Stimulated activated naive B cell treated with anti-CD40 and anti-IgM and Interleukin-4, amounts not matched to agents 10 μg/mL and 1 μg/mL and 100 μg/mL, for 72 hours (primary cell): Measurements from ENCODE around the gene ABHD15.

ENCODE experiments used
- ATAC-seq, 2 donors: fragments of 150-1000 bp; cut with Tn5 transposase; replicated peaks; 2 replicates each; pipeline ENCODE4 v1.10.0; 2021; ENCODE audit warnings: moderate library complexity in 1 of 2
- DNase-seq: peaks from one replicate; pipeline ENCODE4 v3.0.0; 2021
- H3K27ac Mint-ChIP-seq: one replicate; pipeline ENCODE4 v1.8.0; 2022; ENCODE audit warnings: mild to moderate bottlenecking, mixed read lengths
- H3K27me3 Mint-ChIP-seq, 2 donors: one replicate each; pipeline ENCODE4 v1.8.0; 2022; ENCODE audit warnings: mixed read lengths in 2 of 2
- H3K36me3 Mint-ChIP-seq, 2 donors: one replicate each; pipeline ENCODE4 v1.8.0; 2022; ENCODE audit warnings: mixed read lengths in 2 of 2, mild to moderate bottlenecking in 1 of 2
- H3K4me1 Mint-ChIP-seq, 2 donors: one replicate each; pipeline ENCODE4 v1.8.0; 2022; ENCODE audit warnings: mixed read lengths in 2 of 2, mild to moderate bottlenecking in 1 of 2
- H3K4me3 Mint-ChIP-seq, 2 donors: one replicate each; pipeline ENCODE4 v1.8.0; 2022; ENCODE audit warnings: mild to moderate bottlenecking in 2 of 2, mixed read lengths in 2 of 2, moderate library complexity in 1 of 2
- H3K9me3 Mint-ChIP-seq, 2 donors: one replicate each; pipeline ENCODE4 v1.8.0; 2022; ENCODE audit warnings: mixed read lengths in 2 of 2, mild to moderate bottlenecking in 1 of 2

ABHD15 gene

GRCh38 chr17:29581583-29582253, 14.9 kb upstream of the ABHD15 start:
- Mint-ChIP-seq H3K4me1 (peaks cover 33 to 44% of the 10 kb centered on the region in 2 donors), H3K4me3 (no peak overlapping the region), H3K27me3 (no peaks in the 10 kb centered on the region), H3K9me3 (peaks cover 2 to 4% of the 10 kb centered on the region in 2 donors), H3K36me3 (peaks cover 45 to 52% of the 10 kb centered on the region in 2 donors), H3K27ac (no peak overlapping the region)
- no peak for DNase-seq
- no peak for ATAC-seq

GRCh38 chr17:29579866-29580771, 13.3 kb upstream of the ABHD15 start:
- ATAC-seq, result peak; percentile 97 to 99
- Mint-ChIP-seq H3K4me1 (peaks cover 36 to 38% of the 10 kb centered on the region in 2 donors), H3K36me3 (peaks cover 51 to 61% of the 10 kb centered on the region in 2 donors), H3K27me3 (no peaks in the 10 kb centered on the region), H3K9me3 (peaks cover 2 to 4% of the 10 kb centered on the region in 2 donors), H3K4me3 (no peak overlapping the region), H3K27ac (peak overlapping the region; percentile 84)
- peak; percentile 84 for DNase-seq

- Mint-ChIP-seq H3K36me3 (peaks cover 63 to 70% of the 10 kb centered on the region in 2 donors), H3K9me3 (peaks cover 2 to 4% of the 10 kb centered on the region in 2 donors), H3K4me3 (no peak overlapping the region), H3K4me1 (peaks cover 31 to 38% of the 10 kb centered on the region in 2 donors), H3K27me3 (no peaks in the 10 kb centered on the region), H3K27ac (no peak overlapping the region)
- no peak for DNase-seq
- ATAC-seq, result no peak
Measured at GRCh38 chr17:29578626-29579485, 12.0 kb upstream of the ABHD15 start.

- no peaks in the 10 kb centered on the region for H3K27me3 Mint-ChIP-seq
- H3K27ac Mint-ChIP-seq, result no peak overlapping the region
- H3K36me3 Mint-ChIP-seq, result peaks cover 59 to 67% of the 10 kb centered on the region in 2 donors
- H3K4me3 Mint-ChIP-seq, result no peak overlapping the region
- H3K9me3 Mint-ChIP-seq, result peaks cover 2 to 4% of the 10 kb centered on the region in 2 donors
- ATAC-seq, result no peak
- no peak for DNase-seq
- peaks cover 29 to 44% of the 10 kb centered on the region in 2 donors for H3K4me1 Mint-ChIP-seq
Measured at GRCh38 chr17:29577385-29578211, 10.8 kb upstream of the ABHD15 start.

GRCh38 chr17:29577001-29577370, 10.1 kb upstream of the ABHD15 start:
- Mint-ChIP-seq H3K36me3 (peaks cover 53 to 62% of the 10 kb centered on the region in 2 donors), H3K9me3 (peaks cover 2 to 4% of the 10 kb centered on the region in 2 donors), H3K4me3 (no peak overlapping the region), H3K27ac (no peak overlapping the region), H3K27me3 (no peaks in the 10 kb centered on the region), H3K4me1 (peaks cover 29 to 45% of the 10 kb centered on the region in 2 donors)
- no peak for ATAC-seq
- no peak for DNase-seq

GRCh38 chr17:29576214-29577000, 9.6 kb upstream of the ABHD15 start:
- Mint-ChIP-seq H3K27ac (peak overlapping the region; percentile 47), H3K36me3 (peaks cover 49 to 62% of the 10 kb centered on the region in 2 donors), H3K9me3 (peaks cover 2 to 4% of the 10 kb centered on the region in 2 donors), H3K27me3 (no peaks in the 10 kb centered on the region), H3K4me1 (peaks cover 29 to 49% of the 10 kb centered on the region in 2 donors), H3K4me3 (no peak overlapping the region)
- ATAC-seq (no peak), DNase-seq (no peak)

- peaks cover 51 to 58% of the 10 kb centered on the region in 2 donors for H3K36me3 Mint-ChIP-seq
- peaks cover 27 to 45% of the 10 kb centered on the region in 2 donors for H3K4me1 Mint-ChIP-seq
- ATAC-seq (no peak), DNase-seq (no peak)
- H3K27me3 Mint-ChIP-seq, result no peaks in the 10 kb centered on the region
- peak overlapping the region; percentile 11 for H3K27ac Mint-ChIP-seq
- no peak overlapping the region for H3K4me3 Mint-ChIP-seq
- H3K9me3 Mint-ChIP-seq, result peaks cover 2 to 4% of the 10 kb centered on the region in 2 donors
Measured at GRCh38 chr17:29575511-29576213, 8.8 kb upstream of the ABHD15 start.

GRCh38 chr17:29574732-29575510, 8.1 kb upstream of the ABHD15 start:
- Mint-ChIP-seq H3K36me3 (peaks cover 45 to 54% of the 10 kb centered on the region in 2 donors), H3K9me3 (no peaks in the 10 kb centered on the region), H3K27ac (peak overlapping the region; percentile 11), H3K4me1 (peaks cover 23 to 40% of the 10 kb centered on the region in 2 donors), H3K4me3 (no peak overlapping the region), H3K27me3 (no peaks in the 10 kb centered on the region)
- ATAC-seq, result no peak
- no peak for DNase-seq

- H3K27ac Mint-ChIP-seq, result peak overlapping the region; percentile 14
- peaks cover 26 to 43% of the 10 kb centered on the region in 2 donors for H3K4me1 Mint-ChIP-seq
- no peaks in the 10 kb centered on the region for H3K27me3 Mint-ChIP-seq
- ATAC-seq, result no peak
- H3K36me3 Mint-ChIP-seq, result peaks cover 44 to 48% of the 10 kb centered on the region in 2 donors
- no peak overlapping the region for H3K4me3 Mint-ChIP-seq
- H3K9me3 Mint-ChIP-seq, result no peaks in the 10 kb centered on the region
- DNase-seq, result no peak
Measured at GRCh38 chr17:29573871-29574731, 7.3 kb upstream of the ABHD15 start.

- ATAC-seq (no peak), DNase-seq (no peak)
- H3K36me3 Mint-ChIP-seq, result peaks cover 42 to 45% of the 10 kb centered on the region in 2 donors
- H3K27ac Mint-ChIP-seq, result no peak overlapping the region
- H3K4me1 Mint-ChIP-seq, result peaks cover 27 to 47% of the 10 kb centered on the region in 2 donors
- no peak overlapping the region for H3K4me3 Mint-ChIP-seq
- H3K27me3 Mint-ChIP-seq, result no peaks in the 10 kb centered on the region
- no peaks in the 10 kb centered on the region for H3K9me3 Mint-ChIP-seq
Measured at GRCh38 chr17:29573558-29573869, 6.7 kb upstream of the ABHD15 start.
